Measurements from ENCODE around the gene TAF6.
"Not testable (repeated sequence)": the region's sequence is repeated elsewhere in the genome, so short reads cannot be mapped to it uniquely, and the experiment has no call there.

Gene TAF6

GRCh38 chr7:100152937-100153666 lies 33.9 kb upstream of the TAF6 start:
- no peak for DNase-seq (ENCODE audit: low read depth in 2 of 2)

DNA sequence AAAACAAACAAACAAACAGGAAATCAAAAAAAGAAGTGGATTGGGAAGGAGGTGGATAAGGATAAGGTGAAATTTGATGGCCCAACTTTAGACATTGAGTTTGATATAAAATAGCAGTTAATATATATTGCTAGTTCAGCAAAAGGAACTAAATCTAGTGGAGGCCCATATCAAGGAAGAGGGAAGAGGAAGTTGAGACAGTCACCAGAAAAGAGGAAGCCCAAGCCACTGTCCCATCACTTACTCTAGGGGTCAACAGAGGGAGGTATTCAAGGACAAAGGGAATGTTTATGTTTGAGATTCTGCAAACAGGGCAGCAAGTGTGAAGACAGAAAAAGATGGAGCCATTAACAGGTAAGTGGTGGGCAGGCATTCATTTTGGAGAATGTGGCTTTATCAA lies 33.2 kb upstream of the TAF6 start:
- DNase-seq (ENCODE audit: low read depth in 2 of 2): no peak

DNA sequence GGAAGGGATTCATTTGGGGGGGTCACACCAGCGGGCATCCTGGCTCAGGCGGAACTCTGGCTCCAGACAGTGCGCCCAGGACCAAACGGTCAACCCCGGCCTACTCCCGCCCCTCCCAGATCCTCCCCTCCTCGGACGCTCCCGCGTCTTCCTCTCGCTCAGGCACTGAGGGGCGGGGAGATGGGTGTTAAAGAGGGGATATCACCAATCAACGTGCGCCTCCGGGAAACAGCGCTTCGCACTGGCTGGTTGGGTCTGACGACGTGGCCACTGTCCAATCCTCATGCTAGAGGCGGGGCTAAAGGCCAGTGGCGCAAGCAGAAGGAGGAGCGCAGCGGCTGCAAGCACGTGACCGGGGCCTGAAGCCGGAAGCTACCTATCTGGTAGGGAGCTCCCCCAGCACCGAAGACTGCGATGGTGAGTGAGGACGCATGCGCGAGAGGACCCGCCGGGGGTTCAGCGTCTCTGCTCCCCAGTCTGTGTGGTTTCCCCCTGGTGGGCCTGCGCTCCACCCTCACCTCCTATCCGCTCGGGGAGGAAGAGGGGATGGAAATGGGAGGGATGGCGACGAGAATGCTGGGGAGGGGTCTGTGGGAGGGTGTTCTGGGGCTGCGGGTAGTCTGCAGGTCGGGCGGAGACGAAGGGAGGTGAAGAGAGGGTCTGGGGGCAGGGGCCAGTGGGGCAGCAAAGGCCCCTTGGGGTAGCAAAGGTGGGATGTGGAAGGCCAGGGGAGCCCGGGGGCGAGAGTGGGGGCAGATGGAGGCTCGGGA lies 29.6 kb upstream of the TAF6 start, which contains the start of gene LAMTOR4:
LAMTOR4 (plus strand) TSS at position 360 of the 770 bp plus-strand sequence; CDS start at position 415, 55 bp downstream.
- DNase-seq (ENCODE audit: low read depth in 2 of 2): peak; percentile 90 to 98

- DNase-seq (ENCODE audit: low read depth in 2 of 2): no peak
Measured at GRCh38 chr7:100148225-100148558, 29.0 kb upstream of the TAF6 start.

GRCh38 chr7:100147278-100147677 lies 28.1 kb upstream of the TAF6 start:
- no peak for DNase-seq (ENCODE audit: low read depth in 2 of 2)

- DNase-seq (ENCODE audit: low read depth in 2 of 2): not testable (repeated sequence)
Measured at GRCh38 chr7:100146350-100146749, 27.2 kb upstream of the TAF6 start.

- DNase-seq (ENCODE audit: low read depth in 2 of 2): no peak
Measured at GRCh38 chr7:100142461-100142860, 23.3 kb upstream of the TAF6 start.

DNA sequence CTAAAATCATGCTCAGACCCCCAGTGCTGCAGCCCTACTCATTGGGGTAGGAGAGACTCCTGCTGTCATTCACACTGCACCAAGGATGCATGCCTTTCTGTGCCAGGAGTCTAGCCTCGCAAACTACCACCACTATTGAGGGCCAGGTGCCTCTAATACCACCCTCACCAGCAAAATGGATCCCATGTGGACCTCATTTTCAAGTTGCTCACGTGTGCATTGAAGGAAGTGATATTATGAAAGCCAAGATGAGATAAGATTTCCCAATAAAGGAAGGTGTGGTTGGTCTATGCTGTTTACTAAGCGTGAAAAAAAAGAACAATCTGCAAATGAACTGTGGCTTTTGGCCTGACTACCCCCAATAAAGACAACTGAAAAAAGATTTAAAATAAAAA lies 22.4 kb upstream of the TAF6 start:
- no peak for DNase-seq (ENCODE audit: low read depth in 2 of 2)

- DNase-seq (ENCODE audit: low read depth in 2 of 2): no peak
Measured at GRCh38 chr7:100137851-100138760, 18.9 kb upstream of the TAF6 start.

GRCh38 chr7:100132697-100133151 lies 13.6 kb upstream of the TAF6 start:
- peak; percentile 46 to 48 for DNase-seq (ENCODE audit: low read depth in 2 of 2)

- no peak for DNase-seq (ENCODE audit: low read depth in 2 of 2)
Measured at GRCh38 chr7:100132126-100132525, 13.0 kb upstream of the TAF6 start.

DNA sequence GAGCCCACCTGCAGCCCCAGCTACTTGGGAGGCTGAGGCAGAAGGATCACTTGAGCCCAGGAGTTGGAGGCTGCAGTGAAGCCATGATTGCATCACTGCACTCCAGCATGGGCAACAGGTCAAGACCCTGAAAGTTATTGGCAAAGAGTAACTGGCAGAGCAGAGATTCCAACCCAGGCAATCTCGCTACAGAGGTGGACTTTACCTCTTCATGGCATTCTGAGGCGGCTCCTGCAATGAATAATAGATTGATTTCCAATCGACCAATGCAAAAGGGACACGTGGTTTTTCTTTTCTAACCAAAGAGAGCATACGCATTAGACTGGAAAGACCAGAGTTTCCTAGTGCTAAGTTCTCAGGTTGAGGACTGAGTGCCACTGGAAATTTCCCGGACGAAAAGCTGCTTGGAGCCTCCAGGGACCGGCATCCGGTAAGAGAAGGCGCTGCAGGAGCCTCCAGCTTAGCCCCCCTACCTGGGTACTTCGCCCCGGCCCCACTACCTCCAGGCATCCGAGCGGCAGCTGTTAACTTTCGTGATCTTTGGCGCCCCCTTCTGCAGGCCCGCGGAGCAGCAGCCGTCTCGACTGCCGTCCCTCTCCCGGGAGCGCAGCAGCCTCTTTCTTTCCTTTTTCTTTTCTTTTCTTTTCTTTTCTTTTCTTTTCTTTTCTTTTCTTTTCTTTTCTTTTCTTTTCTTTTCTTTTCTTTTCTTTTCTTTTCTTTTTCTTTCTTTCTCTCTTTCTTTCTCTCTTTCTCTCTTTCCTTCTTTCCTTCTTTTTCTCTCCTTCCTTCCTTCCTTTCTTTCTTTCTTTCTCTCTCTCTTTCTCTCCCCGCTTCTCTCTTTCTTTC lies 11.7 kb upstream of the TAF6 start:
- peak; percentile 79 to 87 for DNase-seq (ENCODE audit: low read depth in 2 of 2)

DNA sequence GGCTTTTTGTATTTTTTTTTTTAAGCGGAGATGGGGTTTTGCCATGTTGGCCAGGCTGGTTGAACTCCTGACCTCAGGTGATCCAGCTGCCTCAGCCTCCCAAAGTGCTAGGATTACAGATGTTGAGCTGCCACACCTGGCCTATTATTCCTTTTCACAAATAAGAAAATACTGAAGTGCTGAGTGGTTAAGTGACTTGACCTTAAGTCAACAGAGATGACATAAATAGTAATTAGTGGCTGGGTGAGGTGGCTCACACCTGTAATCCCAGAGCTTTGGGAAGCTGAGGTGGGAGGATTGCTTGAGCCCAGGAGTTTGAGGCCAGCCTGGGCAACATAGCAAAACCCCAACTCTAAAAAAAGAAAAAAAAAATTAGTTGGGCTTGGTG lies 11.1 kb upstream of the TAF6 start:
- not testable (repeated sequence) for DNase-seq (ENCODE audit: low read depth in 2 of 2)

GRCh38 chr7:100128637-100128963 lies 9.4 kb upstream of the TAF6 start:
- DNase-seq (ENCODE audit: low read depth in 2 of 2): no peak

GRCh38 chr7:100127866-100128636 lies 8.9 kb upstream of the TAF6 start:
- DNase-seq (ENCODE audit: low read depth in 2 of 2): peak in 1 of 2 donors; percentile 22

- DNase-seq (ENCODE audit: low read depth in 2 of 2): peak; percentile 87 to 88
Measured at GRCh38 chr7:100126931-100127865, 8.0 kb upstream of the TAF6 start, which contains the start of gene MBLAC1. Gene MBLAC1, plus strand, starts transcription at chr7:100126967. Its CDS starts 429 bp downstream, at chr7:100127396.

DNA sequence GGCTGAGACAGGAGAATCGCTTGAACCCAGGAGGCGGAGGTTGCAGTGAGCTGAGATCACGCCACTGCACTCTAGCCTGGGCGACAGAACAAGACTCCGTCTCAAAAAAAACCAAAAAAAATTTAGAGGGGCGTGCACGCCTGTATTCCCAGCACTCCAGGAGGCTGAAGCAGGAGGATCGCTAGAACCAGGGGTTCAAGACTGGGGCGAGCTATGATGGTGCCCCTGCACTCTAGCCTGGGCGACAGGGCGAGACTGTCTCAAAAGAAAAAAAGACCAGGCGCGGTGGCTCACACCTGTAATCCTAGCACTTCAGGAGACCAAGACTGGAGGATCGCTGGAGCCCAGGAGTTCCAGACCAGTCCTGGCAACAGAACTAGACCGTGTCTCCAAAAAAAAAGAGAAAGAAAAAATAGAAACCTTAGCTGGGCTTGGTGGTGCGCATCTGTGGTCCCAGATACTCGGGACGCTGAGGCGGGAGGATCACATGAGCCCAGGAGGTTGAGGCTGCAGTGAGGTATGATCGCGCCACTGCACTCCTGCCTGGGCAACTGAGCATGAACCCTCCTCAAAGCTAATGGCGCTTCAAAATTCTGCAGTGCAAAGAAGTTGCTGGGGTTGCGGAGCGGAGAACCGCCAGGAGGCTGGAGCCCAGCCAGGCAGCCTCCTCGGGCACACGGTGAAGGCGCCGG lies 7.2 kb upstream of the TAF6 start:
- no peak for DNase-seq (ENCODE audit: low read depth in 2 of 2)
